SH-SY5Y (cell line): Measurements from ENCODE around the gene CRMP1.

Experiments used
- GATA2 ChIP-seq: IDR thresholded peaks from 2 replicates; pipeline ENCODE4 v1.6.1; 2011; ENCODE audit warnings: mild to moderate bottlenecking, low read depth, low read length
- GATA3 ChIP-seq: IDR thresholded peaks from 2 replicates; pipeline ENCODE4 v1.6.1; 2011; ENCODE audit warnings: low read depth, mild to moderate bottlenecking, low read length, moderate library complexity

DNA sequence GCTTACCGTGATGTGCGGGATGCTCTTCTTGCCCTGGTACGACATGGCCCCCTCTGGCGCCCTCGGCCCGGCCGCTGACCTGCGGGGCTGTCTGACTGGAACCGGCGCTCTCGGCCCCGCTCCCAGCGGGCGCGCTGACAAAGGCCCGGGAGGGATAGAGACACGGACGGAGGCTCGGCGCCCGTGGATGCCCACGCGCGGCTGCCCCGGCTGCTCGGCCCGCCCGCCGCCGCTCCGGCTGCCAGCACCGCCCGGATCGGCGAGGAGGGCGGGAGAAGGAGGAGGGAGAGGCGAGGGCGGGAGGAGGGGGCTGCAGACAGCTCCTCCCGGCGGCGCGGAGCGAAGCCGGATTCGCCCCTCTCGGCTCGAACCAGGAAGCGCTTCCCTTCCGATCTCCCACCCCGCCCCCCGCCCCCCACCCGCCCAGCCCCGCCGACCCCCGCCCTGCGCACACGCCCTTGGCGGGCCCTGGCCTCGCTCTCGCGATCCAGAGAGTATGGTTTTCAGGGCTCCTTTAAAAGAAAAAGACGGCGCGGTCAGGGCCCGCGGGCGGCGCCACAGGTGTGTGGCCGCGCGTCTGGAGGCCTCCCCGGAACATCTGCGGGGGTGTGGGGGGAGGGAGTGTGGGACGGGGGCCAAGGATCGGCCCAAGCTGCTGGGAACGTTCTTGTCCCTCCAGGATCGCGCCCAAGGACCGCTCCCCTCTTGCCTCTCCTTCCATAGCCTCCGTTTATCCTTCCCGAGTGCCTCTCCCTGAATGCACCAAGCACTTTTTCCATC lies 4.5 kb downstream of the CRMP1 start:
- TF ChIP-seq GATA2 (no peak), GATA3 (no peak)
